Measurements from ENCODE around the gene TMEM89.

Gene TMEM89

GRCh38 chr3:48609088-48610005 is 12.2 kb downstream of the TMEM89 start, which contains the start of gene UQCRC1:
Gene UQCRC1 (minus strand): TSS chr3:48609646. CDS start chr3:48609620, 26 bp downstream.
- peak; percentile 52 for DNase-seq (ENCODE audit: low read depth)

- no peak for DNase-seq (ENCODE audit: low read depth)
Measured at GRCh38 chr3:48607519-48607918, 14.1 kb downstream of the TMEM89 start.

- DNase-seq (ENCODE audit: low read depth), result no peak
Measured at GRCh38 chr3:48601622-48601994, 20.0 kb downstream of the TMEM89 start.

- no peak for DNase-seq (ENCODE audit: low read depth)
Measured at GRCh38 chr3:48600711-48601621, 20.6 kb downstream of the TMEM89 start.

GRCh38 chr3:48599509-48600285 is 21.9 kb downstream of the TMEM89 start:
- DNase-seq (ENCODE audit: low read depth), result no peak

- no peak for DNase-seq (ENCODE audit: low read depth)
Measured at GRCh38 chr3:48599077-48599501, 22.5 kb downstream of the TMEM89 start.

GRCh38 chr3:48598323-48599076 is 23.1 kb downstream of the TMEM89 start:
- peak; percentile 67 for DNase-seq (ENCODE audit: low read depth)

- DNase-seq (ENCODE audit: low read depth), result no peak
Measured at GRCh38 chr3:48597408-48597800, 24.2 kb downstream of the TMEM89 start.

- no peak for DNase-seq (ENCODE audit: low read depth)
Measured at GRCh38 chr3:48596676-48597407, 24.7 kb downstream of the TMEM89 start.

GRCh38 chr3:48596157-48596556 is 25.4 kb downstream of the TMEM89 start:
- no peak for DNase-seq (ENCODE audit: low read depth)

GRCh38 chr3:48595526-48596121 is 25.9 kb downstream of the TMEM89 start:
- DNase-seq (ENCODE audit: low read depth), result peak; percentile 79

GRCh38 chr3:48595075-48595525 is 26.5 kb downstream of the TMEM89 start, which contains the start of gene COL7A1:
Gene COL7A1 (minus strand): TSS chr3:48595329. CDS start chr3:48595159, 170 bp downstream.
- no peak for DNase-seq (ENCODE audit: low read depth)

GRCh38 chr3:48594417-48595049 is 27.0 kb downstream of the TMEM89 start:
- no peak for DNase-seq (ENCODE audit: low read depth)

- no peak for DNase-seq (ENCODE audit: low read depth)
Measured at GRCh38 chr3:48593337-48593736, 28.2 kb downstream of the TMEM89 start.

GRCh38 chr3:48592519-48593087 is 29.0 kb downstream of the TMEM89 start:
- DNase-seq (ENCODE audit: low read depth), result no peak

- no peak for DNase-seq (ENCODE audit: low read depth)
Measured at GRCh38 chr3:48591886-48592518, 29.6 kb downstream of the TMEM89 start.

- no peak for DNase-seq (ENCODE audit: low read depth)
Measured at GRCh38 chr3:48591436-48591835, 30.1 kb downstream of the TMEM89 start.

- DNase-seq (ENCODE audit: low read depth), result no peak
Measured at GRCh38 chr3:48588230-48588629, 33.3 kb downstream of the TMEM89 start.
